SU-DHL-6 (cell line): ENCODE data around the gene ATXN7.

ENCODE experiments used
- H2AFZ ChIP-seq: fragments of 200-600 bp; sonication (generic); 2 replicates; pipeline ENCODE4 v1.6.1; 2014; ENCODE audit warnings: low read depth, mild to moderate bottlenecking, moderate library complexity, mixed read lengths, antibody characterized with exemption, low read length; ENCODE audit not compliant: severe bottlenecking
- H3F3A ChIP-seq: fragments of 200-600 bp; shearing (Covaris generic); 2 replicates; pipeline ENCODE4 v1.6.0; 2016; ENCODE audit warnings: antibody characterized with exemption, mild to moderate bottlenecking; ENCODE audit not compliant: insufficient read depth
- H3K27ac ChIP-seq: fragments of 200-600 bp; sonication (generic); 2 replicates; pipeline ENCODE4 v1.5.1; 2016; ENCODE audit warnings: low read depth, mild to moderate bottlenecking, low read length, moderate library complexity, mixed read lengths
- H3K27me3 ChIP-seq: fragments of 200-600 bp; sonication (generic), shearing (Covaris generic); 2 replicates; pipeline ENCODE4 v1.6.0; 2014; ENCODE audit warnings: mild to moderate bottlenecking, low read length
- H3K36me3 ChIP-seq: fragments of 200-600 bp; sonication (generic); 2 replicates; pipeline ENCODE4 v1.6.1; 2014; ENCODE audit warnings: mild to moderate bottlenecking, low read length, mixed read lengths
- H3K4me2 ChIP-seq: fragments of 300-600, 200-600 bp; shearing (Covaris generic), sonication (generic); 2 replicates; pipeline ENCODE4 v1.6.0; 2014; ENCODE audit warnings: low read length, low read depth, mild to moderate bottlenecking; ENCODE audit not compliant: poor library complexity, severe bottlenecking
- H3K4me3 ChIP-seq: fragments of 200-600 bp; sonication (generic); 2 replicates; pipeline ENCODE4 v1.5.1; 2014; ENCODE audit warnings: antibody characterized with exemption, low read length, mild to moderate bottlenecking, mixed read lengths; ENCODE audit not compliant: insufficient read depth, poor library complexity, severe bottlenecking
- H3K79me2 ChIP-seq: fragments of 200-600 bp; sonication (generic); 2 replicates; pipeline ENCODE4 v1.6.1; 2014; ENCODE audit warnings: mild to moderate bottlenecking, low read length, moderate library complexity; ENCODE audit not compliant: insufficient read depth
- H3K9ac ChIP-seq: fragments of 200-600 bp; sonication (generic); 2 replicates; pipeline ENCODE4 v1.7.0; 2014; ENCODE audit warnings: mild to moderate bottlenecking, low read length
- H3K9me2 ChIP-seq: fragments of 200-600 bp; sonication (generic); replicated peaks from 2 replicates; pipeline ENCODE4 v1.6.1; 2014; ENCODE audit warnings: low read length; ENCODE audit not compliant: insufficient read depth
- H3K9me3 ChIP-seq: fragments of 200-600 bp; sonication (generic); 2 replicates; pipeline ENCODE4 v1.6.1; 2014; ENCODE audit warnings: low read length, mixed read lengths; ENCODE audit not compliant: insufficient read depth
- H4K20me1 ChIP-seq: fragments of 200-600 bp; sonication (generic); 2 replicates; pipeline ENCODE4 v1.6.1; 2014; ENCODE audit warnings: low read depth, mild to moderate bottlenecking, antibody characterized with exemption, low read length, moderate library complexity, mixed read lengths
- CTCF ChIP-seq: fragments of 200-600 bp; sonication (generic); IDR thresholded peaks from one replicate; pipeline ENCODE4 v1.5.1; 2017; ENCODE audit warnings: antibody characterized with exemption, mild to moderate bottlenecking, low read length, moderate library complexity; ENCODE audit not compliant: insufficient read depth, poor library complexity, severe bottlenecking
- EZH2phosphoT487 ChIP-seq: fragments of 200-600 bp; sonication (generic), shearing (Covaris generic); conservative IDR thresholded peaks from 2 replicates; pipeline ENCODE4 v1.6.1; 2018; ENCODE audit warnings: mild to moderate bottlenecking, antibody characterized with exemption, low read length, moderate library complexity, mixed read lengths

The ATXN7 gene

DNA sequence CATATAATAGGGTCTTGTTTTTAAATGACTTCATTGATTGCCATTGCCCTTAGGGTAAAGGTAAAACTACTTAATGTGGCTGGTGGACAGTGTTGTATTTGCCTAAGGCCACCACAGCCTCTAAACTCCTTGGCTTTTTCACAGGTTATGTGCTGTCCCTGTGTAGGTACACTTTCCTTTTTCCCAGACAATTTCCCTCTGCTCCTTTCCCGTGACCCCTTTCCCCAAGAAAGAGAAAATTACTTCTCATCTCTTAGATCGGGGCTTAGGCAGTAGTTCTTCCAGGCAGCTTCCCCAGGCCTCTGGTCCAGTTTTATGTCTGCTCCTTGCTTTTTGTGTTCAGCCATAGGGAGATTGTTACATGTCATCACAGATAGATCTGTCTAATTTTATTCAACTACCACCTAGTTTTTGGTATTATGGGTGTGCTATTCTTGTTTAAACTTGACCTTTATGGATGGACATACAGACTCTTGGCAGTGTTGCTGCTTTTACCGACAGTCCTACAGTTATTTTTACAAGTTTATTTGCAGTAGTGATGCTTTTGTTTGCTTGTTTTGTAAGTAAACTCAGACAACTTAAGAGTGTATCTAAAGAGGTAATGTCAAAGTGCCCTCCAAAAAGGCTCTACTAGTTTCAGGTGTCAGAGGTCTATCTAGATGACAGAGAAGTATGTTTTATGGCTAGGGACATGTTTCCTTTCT lies 69.0 kb downstream of the ATXN7 start:
- H3K9me3 ChIP-seq, result no peaks in the 10 kb centered on the region
- peaks cover 96% of the 10 kb centered on the region for H3K79me2 ChIP-seq
- H3K9ac ChIP-seq, result peak overlapping the region; percentile 6; the same call in 1 of the 2 replicates
- no peak overlapping the region for H3K4me3 ChIP-seq
- H3K27me3 ChIP-seq, result no peaks in the 10 kb centered on the region
- peak overlapping the region; percentile 35 for H3K4me2 ChIP-seq
- H3K9me2 ChIP-seq, result no peaks in the 10 kb centered on the region
- H4K20me1 ChIP-seq, result peaks cover 21% of the 10 kb centered on the region; the same call in 1 of the 2 replicates
- peaks cover 5% of the 10 kb centered on the region for H3F3A ChIP-seq
- H3K36me3 ChIP-seq, result no peaks in the 10 kb centered on the region
- TF ChIP-seq CTCF, result no peak
- no peak overlapping the region for H2AFZ ChIP-seq
- H3K27ac ChIP-seq, result peak overlapping the region; percentile 54

GRCh38 chr3:63933459-63933858 lies 69.8 kb downstream of the ATXN7 start:
- Histone ChIP-seq H3F3A (no peaks in the 10 kb centered on the region), H3K4me2 (peak overlapping the region; percentile 35), H3K27ac (peak overlapping the region; percentile 54), H3K9me3 (no peaks in the 10 kb centered on the region), H4K20me1 (peaks cover 18% of the 10 kb centered on the region; the same call in 1 of the 2 replicates), H3K36me3 (no peaks in the 10 kb centered on the region), H3K27me3 (no peaks in the 10 kb centered on the region), H3K4me3 (no peak overlapping the region), H2AFZ (no peak overlapping the region), H3K79me2 (peaks cover 96% of the 10 kb centered on the region), H3K9me2 (no peaks in the 10 kb centered on the region), H3K9ac (peak overlapping the region; percentile 6; the same call in 1 of the 2 replicates)
- no peak for TF ChIP-seq EZH2phosphoT487
- no peak for TF ChIP-seq CTCF

- no peaks in the 10 kb centered on the region for H3K9me2 ChIP-seq
- no peaks in the 10 kb centered on the region for H3F3A ChIP-seq
- H3K9me3 ChIP-seq, result no peaks in the 10 kb centered on the region
- H3K4me2 ChIP-seq, result no peak overlapping the region
- peaks cover 18% of the 10 kb centered on the region; the same call in 1 of the 2 replicates for H4K20me1 ChIP-seq
- H3K9ac ChIP-seq, result no peak overlapping the region
- H3K27ac ChIP-seq, result no peak overlapping the region
- TF ChIP-seq EZH2phosphoT487 (no peak), CTCF (no peak)
- H3K36me3 ChIP-seq, result no peaks in the 10 kb centered on the region
- H3K79me2 ChIP-seq, result peaks cover 95% of the 10 kb centered on the region
- no peaks in the 10 kb centered on the region for H3K27me3 ChIP-seq
- no peak overlapping the region for H2AFZ ChIP-seq
- H3K4me3 ChIP-seq, result no peak overlapping the region
Observed at GRCh38 chr3:63934041-63934866, 70.6 kb downstream of the ATXN7 start.
